Neural cell (in vitro differentiated cells): ENCODE data around the gene ZNF468. TPM values are rescaled to one million over a fixed set of nuclear protein-coding genes. Genes with fewer than 3 reads are reported as not detected.

ENCODE experiments used
- H2AFZ ChIP-seq: fragments of 200-600, 300-800 bp; sonication (generic), shearing (Covaris generic); 2 replicates; pipeline ENCODE4 v1.6.0; 2014; ENCODE audit warnings: low read depth, mild to moderate bottlenecking, antibody characterized with exemption, low read length, moderate library complexity
- H3F3A ChIP-seq: fragments of 200-600 bp; shearing (Covaris generic); 2 replicates; pipeline ENCODE4 v1.6.1; 2016; ENCODE audit warnings: mild to moderate bottlenecking, moderate library complexity, mixed read lengths, antibody characterized with exemption, low read length; ENCODE audit not compliant: insufficient read depth, poor library complexity, severe bottlenecking
- H3K27ac ChIP-seq: fragments of 200-600, 300-800 bp; sonication (generic), shearing (Covaris generic); 2 replicates; pipeline ENCODE4 v1.5.1; 2014; ENCODE audit warnings: mild to moderate bottlenecking, low read length, moderate library complexity
- H3K27me3 ChIP-seq: fragments of 300-800, 200-600 bp; sonication (generic), shearing (Covaris generic); 2 replicates; pipeline ENCODE4 v1.6.0; 2014; ENCODE audit warnings: mild to moderate bottlenecking, low read depth, low read length, moderate library complexity; ENCODE audit not compliant: insufficient read depth
- H3K36me3 ChIP-seq: fragments of 300-800, 200-600 bp; sonication (generic), shearing (Covaris generic); 2 replicates; pipeline ENCODE4 v1.5.1; 2014; ENCODE audit warnings: mild to moderate bottlenecking, antibody characterized with exemption, low read length, moderate library complexity; ENCODE audit not compliant: insufficient read depth
- H3K4me2 ChIP-seq: fragments of 300-800, 200-600 bp; sonication (generic), shearing (Covaris generic); 2 replicates; pipeline ENCODE4 v1.6.0; 2014; ENCODE audit warnings: mild to moderate bottlenecking, low read length
- H3K4me3 ChIP-seq: fragments of 300-800, 200-600 bp; sonication (generic), shearing (Covaris generic); 2 replicates; pipeline ENCODE4 v1.5.1; 2014; ENCODE audit warnings: mild to moderate bottlenecking, low read length, moderate library complexity
- H3K79me2 ChIP-seq: fragments of 200-600 bp; shearing (Covaris generic); replicated peaks from 2 replicates; pipeline ENCODE4 v1.6.0; 2014; ENCODE audit warnings: mild to moderate bottlenecking, low read length, moderate library complexity; ENCODE audit not compliant: insufficient read depth
- H3K9ac ChIP-seq: fragments of 300-800, 200-600 bp; sonication (generic), shearing (Covaris generic); 2 replicates; pipeline ENCODE4 v1.6.1; 2016; ENCODE audit warnings: mild to moderate bottlenecking, low read length, mixed read lengths
- H3K9me2 ChIP-seq: fragments of 200-600 bp; shearing (Covaris generic); 2 replicates; pipeline ENCODE4 v1.6.1; 2016; ENCODE audit warnings: mild to moderate bottlenecking, low read length, mixed read lengths; ENCODE audit not compliant: insufficient read depth
- H3K9me3 ChIP-seq: fragments of 200-600, 300-800 bp; sonication (generic), shearing (Covaris generic); 2 replicates; pipeline ENCODE4 v1.6.1; 2016; ENCODE audit warnings: mild to moderate bottlenecking, mixed run types, low read length, moderate library complexity, mixed read lengths
- H4K20me1 ChIP-seq: fragments of 200-600 bp; shearing (Covaris generic); 2 replicates; pipeline ENCODE4 v1.6.1; 2016; ENCODE audit warnings: mild to moderate bottlenecking, mixed run types; ENCODE audit not compliant: insufficient read depth
- EP300 ChIP-seq: fragments of 450-650 bp; conservative IDR thresholded peaks from 2 replicates; pipeline ENCODE4 v1.6.1; 2014; ENCODE audit warnings: antibody characterized with exemption, mild to moderate bottlenecking, moderate library complexity; ENCODE audit not compliant: poor library complexity, severe bottlenecking
- MXI1 ChIP-seq: fragments of 450-650 bp; conservative IDR thresholded peaks from 2 replicates; pipeline ENCODE4 v1.6.1; 2014; ENCODE audit warnings: antibody characterized with exemption, mild to moderate bottlenecking; ENCODE audit not compliant: poor library complexity, severe bottlenecking
- SMC3 ChIP-seq: fragments of 450-650 bp; conservative IDR thresholded peaks from 2 replicates; pipeline ENCODE4 v1.6.1; 2014; ENCODE audit warnings: antibody characterized with exemption, mild to moderate bottlenecking, moderate library complexity; ENCODE audit not compliant: poor library complexity
- polyA plus RNA-seq: library from polyadenylated mRNA; depleted of rRNA; stranded (reverse); fragments of >200 nt; gene quantifications from 2 replicates; pipeline ENCODE4 v1.2.3, GENCODE V29; 2014
- small RNA-seq, 3 experiments: library from RNA; depleted of rRNA; stranded (forward); fragments of <200 nt; gene quantifications; one replicate each; pipeline ENCODE3, GENCODE V24; 2012

Gene ZNF468
- polyA plus RNA-seq, 1 donor from 2014 or later: 34.5 TPM

- Histone ChIP-seq H3K9ac (no peak overlapping the region), H3K4me2 (no peak overlapping the region), H3K4me3 (no peak overlapping the region), H4K20me1 (no peaks in the 10 kb centered on the region), H3K27ac (no peak overlapping the region), H2AFZ (no peak overlapping the region), H3K9me2 (no peaks in the 10 kb centered on the region), H3K79me2 (no peaks in the 10 kb centered on the region), H3K27me3 (peaks cover 19% of the 10 kb centered on the region), H3K36me3 (no peaks in the 10 kb centered on the region), H3F3A (no peaks in the 10 kb centered on the region), H3K9me3 (no peaks in the 10 kb centered on the region)
- no peak for TF ChIP-seq MXI1
- no peak for TF ChIP-seq EP300
- no peak for TF ChIP-seq SMC3
Measured at GRCh38 chr19:52789440-52789839, 68.0 kb downstream of the ZNF468 start.

Small RNA genes within 50 kb of the gene (small RNA-seq; reads per million reads assigned to genes)
- gene ZNF320: 0.46 to 23.4 (median 2.4) reads per million in 3 experiments

Other genes with a start within 250 kb of the ZNF468 start
- gene ZNF83, start 219.3 kb downstream of the ZNF468 start, polyA plus RNA-seq: 69.3 and 100.0 TPM in 2 replicates
- 6.7 and 11.8 TPM in 2 replicates for gene ZNF611, start 122.6 kb downstream of the ZNF468 start, polyA plus RNA-seq
- 0.59 TPM in 1 of 2 replicates, not detected in the other for gene ZNF600, start 70.8 kb downstream of the ZNF468 start, polyA plus RNA-seq
- gene ZNF28, start 36.0 kb downstream of the ZNF468 start, polyA plus RNA-seq: 10.0 and 15.4 TPM in 2 replicates
- gene ZNF320, start 40.0 kb upstream of the ZNF468 start, polyA plus RNA-seq: 35.7 and 53.5 TPM in 2 replicates
- gene ZNF888, start 65.8 kb upstream of the ZNF468 start, polyA plus RNA-seq: 0.26 and 0.34 TPM in 2 replicates
- gene ZNF816, start 105.3 kb upstream of the ZNF468 start, polyA plus RNA-seq: 0.10 and 1.5 TPM in 2 replicates
- not detected in 2 replicates for gene ERVV-1, start 156.3 kb upstream of the ZNF468 start, polyA plus RNA-seq
- not detected in 2 replicates for gene ERVV-2, start 187.1 kb upstream of the ZNF468 start, polyA plus RNA-seq
- 28.1 and 38.8 TPM in 2 replicates for gene ZNF160, start 245.8 kb upstream of the ZNF468 start, polyA plus RNA-seq